Endothelial cell of umbilical vein (primary cell): ENCODE data around the gene TNFSF9.

ENCODE experiments used
- POLR2A ChIP-seq: IDR thresholded peaks from 2 replicates; pipeline ENCODE4 v1.6.1; 2012; ENCODE audit warnings: low read depth, mild to moderate bottlenecking, control low read depth, low read length
- POLR2AphosphoS5 ChIP-seq: IDR thresholded peaks from 2 replicates; pipeline ENCODE4 v1.6.1; 2012; ENCODE audit warnings: low read depth, mild to moderate bottlenecking, control low read depth, low read length, moderate library complexity; ENCODE audit not compliant: insufficient read depth

DNA sequence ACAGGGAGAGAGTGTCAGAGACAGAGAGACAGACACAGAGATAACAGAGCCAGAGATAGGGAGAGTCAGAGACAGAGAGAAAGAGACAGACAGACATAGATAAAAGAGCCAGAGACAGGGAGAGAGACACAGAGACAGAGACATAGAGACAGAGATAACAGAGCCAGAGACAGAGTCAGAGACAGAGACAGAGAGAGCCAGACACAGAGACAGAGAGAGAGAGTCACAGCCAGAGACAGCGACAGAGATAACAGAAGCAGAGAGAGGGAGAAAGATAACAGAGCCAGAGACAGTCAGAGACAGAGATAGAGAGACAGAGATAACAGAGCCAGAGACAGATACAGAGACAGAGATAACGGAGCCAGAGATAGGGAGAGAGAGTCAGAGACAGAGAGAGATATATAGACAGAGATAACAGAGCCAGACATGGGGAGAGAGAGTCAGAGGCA is 865 bp upstream of the TNFSF9 start:
- TF ChIP-seq POLR2A = no peak
- TF ChIP-seq POLR2AphosphoS5 = no peak
